Measurements from ENCODE around the gene KIRREL1. TPM values are rescaled to one million over a fixed set of nuclear protein-coding genes. Genes with fewer than 3 reads are reported as not detected.

The KIRREL1 gene
- total RNA-seq, 1 donor from 2014 or later = 0.02 TPM

- Mint-ChIP-seq H3K4me3 (no peak overlapping the region), H3K4me1 (no peaks in the 10 kb centered on the region), H3K9me3 (no peaks in the 10 kb centered on the region), H3K27me3 (peaks cover 8% of the 10 kb centered on the region), H3K36me3 (ENCODE audit: low read depth) (no peaks in the 10 kb centered on the region), H3K27ac (no peak overlapping the region)
- intact Hi-C loops (cut with micrococcal nuclease) = no loop called here
- DNase-seq = no peak
Observed at GRCh38 chr1:158062174-158062573, 68.7 kb downstream of the KIRREL1 start.

- H3K27me3 Mint-ChIP-seq = peaks cover 11% of the 10 kb centered on the region
- no peak for DNase-seq
Observed at GRCh38 chr1:158067662-158068061, 74.2 kb downstream of the KIRREL1 start.

GRCh38 chr1:158068918-158069317 is 75.5 kb downstream of the KIRREL1 start:
- Mint-ChIP-seq H3K9me3 (no peaks in the 10 kb centered on the region), H3K27me3 (peaks cover 11% of the 10 kb centered on the region), H3K4me3 (no peak overlapping the region), H3K4me1 (no peaks in the 10 kb centered on the region), H3K27ac (no peak overlapping the region), H3K36me3 (ENCODE audit: low read depth) (no peaks in the 10 kb centered on the region)
- intact Hi-C loops (cut with micrococcal nuclease) = no loop called here
- no peak for DNase-seq

More at GRCh38 chr1:158067662-158068061, 74.2 kb downstream of the KIRREL1 start:
- Mint-ChIP-seq H3K27ac (no peak overlapping the region), H3K4me1 (no peaks in the 10 kb centered on the region), H3K4me3 (no peak overlapping the region), H3K9me3 (no peaks in the 10 kb centered on the region), H3K36me3 (ENCODE audit: low read depth) (no peaks in the 10 kb centered on the region)
- intact Hi-C loops (cut with micrococcal nuclease) = no loop called here

- H3K4me3 Mint-ChIP-seq = no peak overlapping the region
- no peaks in the 10 kb centered on the region for H3K36me3 Mint-ChIP-seq (ENCODE audit: low read depth)
- no peaks in the 10 kb centered on the region for H3K9me3 Mint-ChIP-seq
- no peak overlapping the region for H3K27ac Mint-ChIP-seq
- H3K4me1 Mint-ChIP-seq = no peaks in the 10 kb centered on the region
- peaks cover 10% of the 10 kb centered on the region for H3K27me3 Mint-ChIP-seq
- no peak for DNase-seq
- intact Hi-C loops (cut with micrococcal nuclease) = no loop called here
Observed at GRCh38 chr1:158071138-158071537, 77.7 kb downstream of the KIRREL1 start.

GRCh38 chr1:158075078-158075477 is 81.6 kb downstream of the KIRREL1 start:
- Mint-ChIP-seq H3K9me3 (no peaks in the 10 kb centered on the region), H3K27me3 (peaks cover 3% of the 10 kb centered on the region), H3K27ac (no peak overlapping the region), H3K4me1 (no peaks in the 10 kb centered on the region), H3K4me3 (no peak overlapping the region), H3K36me3 (ENCODE audit: low read depth) (no peaks in the 10 kb centered on the region)
- intact Hi-C loops (cut with micrococcal nuclease) = no loop called here
- DNase-seq = no peak

GRCh38 chr1:158076441-158076840 is 83.0 kb downstream of the KIRREL1 start:
- intact Hi-C loops (cut with micrococcal nuclease) = no loop called here
- H3K9me3 Mint-ChIP-seq = no peaks in the 10 kb centered on the region

GRCh38 chr1:158077411-158078256 is 84.2 kb downstream of the KIRREL1 start:
- Mint-ChIP-seq H3K4me1 (no peaks in the 10 kb centered on the region), H3K27me3 (no peaks in the 10 kb centered on the region), H3K27ac (no peak overlapping the region), H3K36me3 (ENCODE audit: low read depth) (no peaks in the 10 kb centered on the region), H3K9me3 (no peaks in the 10 kb centered on the region), H3K4me3 (no peak overlapping the region)
- no peak for DNase-seq
- intact Hi-C loops (cut with micrococcal nuclease) = no loop called here

More at GRCh38 chr1:158076441-158076840, 83.0 kb downstream of the KIRREL1 start:
- no peaks in the 10 kb centered on the region for H3K4me1 Mint-ChIP-seq
- H3K36me3 Mint-ChIP-seq (ENCODE audit: low read depth) = no peaks in the 10 kb centered on the region
- H3K27ac Mint-ChIP-seq = no peak overlapping the region
- no peak for DNase-seq
- H3K27me3 Mint-ChIP-seq = peaks cover 3% of the 10 kb centered on the region
- H3K4me3 Mint-ChIP-seq = no peak overlapping the region

- no peaks in the 10 kb centered on the region for H3K9me3 Mint-ChIP-seq
- H3K4me3 Mint-ChIP-seq = no peak overlapping the region
- H3K4me1 Mint-ChIP-seq = no peaks in the 10 kb centered on the region
- no peaks in the 10 kb centered on the region for H3K27me3 Mint-ChIP-seq
- no peaks in the 10 kb centered on the region for H3K36me3 Mint-ChIP-seq (ENCODE audit: low read depth)
- intact Hi-C loops (cut with micrococcal nuclease) = no loop called here
- no peak for DNase-seq
- no peak overlapping the region for H3K27ac Mint-ChIP-seq
Observed at GRCh38 chr1:158078569-158079080, 85.2 kb downstream of the KIRREL1 start.

- intact Hi-C loops (cut with micrococcal nuclease) = no loop called here
- H3K9me3 Mint-ChIP-seq = no peaks in the 10 kb centered on the region
- H3K4me1 Mint-ChIP-seq = no peaks in the 10 kb centered on the region
- no peak overlapping the region for H3K27ac Mint-ChIP-seq
- no peaks in the 10 kb centered on the region for H3K36me3 Mint-ChIP-seq (ENCODE audit: low read depth)
- H3K27me3 Mint-ChIP-seq = no peaks in the 10 kb centered on the region
- DNase-seq = no peak
- no peak overlapping the region for H3K4me3 Mint-ChIP-seq
Observed at GRCh38 chr1:158080066-158080465, 86.6 kb downstream of the KIRREL1 start.

GRCh38 chr1:158084336-158084735 is 90.9 kb downstream of the KIRREL1 start:
- Mint-ChIP-seq H3K4me3 (no peak overlapping the region), H3K9me3 (no peaks in the 10 kb centered on the region), H3K36me3 (ENCODE audit: low read depth) (no peaks in the 10 kb centered on the region), H3K27me3 (no peaks in the 10 kb centered on the region), H3K27ac (no peak overlapping the region), H3K4me1 (no peaks in the 10 kb centered on the region)
- DNase-seq = no peak
- intact Hi-C loops (cut with micrococcal nuclease) = no loop called here

- Mint-ChIP-seq H3K4me3 (no peak overlapping the region), H3K9me3 (no peaks in the 10 kb centered on the region), H3K27ac (no peak overlapping the region), H3K27me3 (no peaks in the 10 kb centered on the region), H3K4me1 (no peaks in the 10 kb centered on the region), H3K36me3 (ENCODE audit: low read depth) (no peaks in the 10 kb centered on the region)
- intact Hi-C loops (cut with micrococcal nuclease) = no loop called here
- DNase-seq = no peak
Observed at GRCh38 chr1:158084747-158085146, 91.3 kb downstream of the KIRREL1 start.

- Mint-ChIP-seq H3K27ac (no peak overlapping the region), H3K36me3 (ENCODE audit: low read depth) (no peaks in the 10 kb centered on the region), H3K4me3 (no peak overlapping the region), H3K4me1 (no peaks in the 10 kb centered on the region), H3K9me3 (no peaks in the 10 kb centered on the region), H3K27me3 (no peaks in the 10 kb centered on the region)
- intact Hi-C loops (cut with micrococcal nuclease) = no loop called here
- DNase-seq = peak; percentile 70
Observed at GRCh38 chr1:158087320-158087927, 94.0 kb downstream of the KIRREL1 start.

GRCh38 chr1:158089476-158089875 is 96.0 kb downstream of the KIRREL1 start:
- Mint-ChIP-seq H3K27ac (no peak overlapping the region), H3K9me3 (no peaks in the 10 kb centered on the region), H3K27me3 (no peaks in the 10 kb centered on the region), H3K4me1 (no peaks in the 10 kb centered on the region), H3K36me3 (ENCODE audit: low read depth) (no peaks in the 10 kb centered on the region), H3K4me3 (no peak overlapping the region)
- DNase-seq = no peak
- intact Hi-C loops (cut with micrococcal nuclease) = no loop called here

- Mint-ChIP-seq H3K27ac (no peak overlapping the region), H3K4me3 (no peak overlapping the region), H3K9me3 (no peaks in the 10 kb centered on the region), H3K36me3 (ENCODE audit: low read depth) (no peaks in the 10 kb centered on the region), H3K27me3 (no peaks in the 10 kb centered on the region), H3K4me1 (no peaks in the 10 kb centered on the region)
- intact Hi-C loops (cut with micrococcal nuclease) = no loop called here
- no peak for DNase-seq
Observed at GRCh38 chr1:158089925-158090637, 96.6 kb downstream of the KIRREL1 start.
